Upper lobe of right lung (tissue), 1 donor: ENCODE results near the gene IGLL1. TPM values are rescaled to one million over a fixed set of nuclear protein-coding genes. Genes with fewer than 3 reads are reported as not detected.
"Not testable (repeated sequence)": the region's sequence is repeated elsewhere in the genome, so short reads cannot be mapped to it uniquely, and the experiment has no call there.

ENCODE experiments used
- ATAC-seq: fragments of 200-7000 bp; cut with Tn5 transposase; one replicate; pipeline ENCODE4 v1.9.1; 2020; ENCODE audit warnings: mild to moderate bottlenecking, moderate library complexity
- DNase-seq: peaks from one replicate; pipeline ENCODE4 v3.0.0-alpha.2; 2020
- H3K27ac ChIP-seq: fragments of 200-600 bp; one replicate; pipeline ENCODE4 v1.8.0; 2022
- H3K27me3 ChIP-seq: fragments of 200-600 bp; one replicate; pipeline ENCODE4 v1.8.0; 2022; ENCODE audit warnings: mild to moderate bottlenecking
- H3K36me3 ChIP-seq: fragments of 200-600 bp; one replicate; pipeline ENCODE4 v1.8.0; 2022
- H3K4me1 ChIP-seq: fragments of 200-600 bp; one replicate; pipeline ENCODE4 v1.8.0; 2022
- H3K4me3 ChIP-seq: fragments of 200-600 bp; one replicate; pipeline ENCODE4 v1.8.0; 2022; ENCODE audit warnings: mild to moderate bottlenecking
- H3K9me3 ChIP-seq: fragments of 200-600 bp; one replicate; pipeline ENCODE4 v1.8.0; 2022
- intact Hi-C: fragments of 100-400 bp; cut with DNase I; formaldehyde crosslinking; loops from one replicate; pipeline ENCODE4 v1.11.0; 2022
- total RNA-seq: library from RNA; stranded (reverse); fragmentation: NEBNext Ultra II Directional; extraction: Animal tissue kit (Norgen Biotek cat#: 25700); gene quantifications from one replicate; pipeline ENCODE4 v1.2.1, GENCODE V29; 2021
- TF ChIP-seq, protein P1 (sequence below): fragments of 200-600 bp; IDR thresholded peaks from one replicate; pipeline ENCODE4 v1.8.0; 2022; ENCODE audit warnings: antibody characterized with exemption
- donor health status: DM: no; HTN: yes; CAD: no; lungs with severe emphysema.

IGLL1 gene
- total RNA-seq, 1 donor from 2014 or later = not detected

DNA sequence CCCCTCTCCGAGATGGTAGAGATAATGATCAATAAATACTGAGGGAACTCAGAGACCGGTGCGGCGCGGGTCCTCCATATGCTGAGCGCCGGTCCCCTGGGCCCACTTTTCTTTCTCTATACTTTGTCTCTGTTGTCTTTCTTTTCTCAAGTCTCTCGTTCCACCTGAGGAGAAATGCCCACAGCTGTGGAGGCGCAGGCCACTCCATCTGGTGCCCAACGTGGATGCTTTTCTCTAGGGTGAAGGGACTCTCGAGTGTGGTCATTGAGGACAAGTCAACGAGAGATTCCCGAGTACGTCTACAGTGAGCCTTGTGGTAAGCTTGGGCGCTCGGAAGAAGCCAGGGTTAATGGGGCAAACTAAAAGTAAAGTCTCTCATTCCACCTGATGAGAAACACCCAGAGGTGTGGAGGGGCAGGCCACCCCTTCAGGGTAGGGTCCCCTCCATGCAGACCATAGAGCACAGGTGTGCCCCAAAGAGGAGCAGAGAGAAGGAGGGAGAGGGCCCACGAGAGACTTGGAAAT is 43.2 kb downstream of the IGLL1 start:
- H3K27ac ChIP-seq = no peak overlapping the region
- H3K36me3 ChIP-seq = no peaks in the 10 kb centered on the region
- H3K27me3 ChIP-seq = no peaks in the 10 kb centered on the region
- no peak overlapping the region for H3K4me3 ChIP-seq
- peaks cover 8% of the 10 kb centered on the region for H3K4me1 ChIP-seq
- H3K9me3 ChIP-seq = no peaks in the 10 kb centered on the region
- ATAC-seq (no peak), DNase-seq (peak; percentile 33)
- intact Hi-C loops = no loop called here
- TF ChIP-seq, protein P1, sequence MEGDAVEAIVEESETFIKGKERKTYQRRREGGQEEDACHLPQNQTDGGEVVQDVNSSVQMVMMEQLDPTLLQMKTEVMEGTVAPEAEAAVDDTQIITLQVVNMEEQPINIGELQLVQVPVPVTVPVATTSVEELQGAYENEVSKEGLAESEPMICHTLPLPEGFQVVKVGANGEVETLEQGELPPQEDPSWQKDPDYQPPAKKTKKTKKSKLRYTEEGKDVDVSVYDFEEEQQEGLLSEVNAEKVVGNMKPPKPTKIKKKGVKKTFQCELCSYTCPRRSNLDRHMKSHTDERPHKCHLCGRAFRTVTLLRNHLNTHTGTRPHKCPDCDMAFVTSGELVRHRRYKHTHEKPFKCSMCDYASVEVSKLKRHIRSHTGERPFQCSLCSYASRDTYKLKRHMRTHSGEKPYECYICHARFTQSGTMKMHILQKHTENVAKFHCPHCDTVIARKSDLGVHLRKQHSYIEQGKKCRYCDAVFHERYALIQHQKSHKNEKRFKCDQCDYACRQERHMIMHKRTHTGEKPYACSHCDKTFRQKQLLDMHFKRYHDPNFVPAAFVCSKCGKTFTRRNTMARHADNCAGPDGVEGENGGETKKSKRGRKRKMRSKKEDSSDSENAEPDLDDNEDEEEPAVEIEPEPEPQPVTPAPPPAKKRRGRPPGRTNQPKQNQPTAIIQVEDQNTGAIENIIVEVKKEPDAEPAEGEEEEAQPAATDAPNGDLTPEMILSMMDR = no peak

DNA sequence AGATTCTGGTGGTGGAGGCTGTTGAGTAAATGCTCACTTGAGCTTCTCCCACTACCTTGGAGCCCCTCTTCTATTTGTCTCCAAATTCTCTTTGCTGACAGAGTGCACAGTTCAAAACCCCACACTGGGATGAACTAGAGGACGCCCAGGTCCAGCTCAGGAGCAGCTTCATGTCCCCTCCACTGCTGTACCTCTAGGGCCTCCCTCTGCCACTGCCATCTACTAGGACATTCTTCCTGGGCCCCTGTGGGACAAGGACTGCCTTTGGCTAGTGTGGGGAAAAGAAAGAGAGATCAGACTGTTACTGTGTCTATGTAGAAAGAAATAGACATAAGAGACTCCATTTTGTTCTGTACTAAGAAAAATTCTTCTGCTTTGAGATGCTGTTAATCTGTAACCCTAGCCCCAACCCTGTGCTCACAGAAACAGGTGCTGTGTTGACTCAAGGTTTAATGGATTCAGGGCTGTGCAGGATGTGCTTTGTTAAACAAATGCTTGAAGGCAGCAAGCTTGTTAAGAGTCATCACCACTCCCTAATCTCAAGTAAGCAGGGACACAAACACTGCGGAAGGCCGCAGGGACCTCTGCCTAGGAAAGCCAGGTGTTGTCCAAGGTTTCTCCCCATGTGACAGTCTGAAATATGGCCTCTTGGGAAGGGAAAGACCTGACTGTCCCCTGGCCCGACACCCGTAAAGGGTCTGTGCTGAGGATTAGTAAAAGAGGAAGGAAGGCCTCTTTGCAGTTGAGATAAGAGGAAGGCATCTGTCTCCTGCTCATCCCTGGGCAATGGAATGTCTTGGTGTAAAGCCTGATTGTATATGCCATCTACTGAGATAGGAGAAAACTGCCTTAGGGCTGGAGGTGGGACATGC is 44.1 kb downstream of the IGLL1 start:
- H3K36me3 ChIP-seq, H3K9me3 ChIP-seq, H3K4me1 ChIP-seq, intact Hi-C loops, H3K4me3 ChIP-seq, H3K27me3 ChIP-seq, ATAC-seq: not testable (repeated sequence)
- H3K27ac ChIP-seq = peak overlapping the region; percentile 68
- DNase-seq = peak; percentile 54

DNA sequence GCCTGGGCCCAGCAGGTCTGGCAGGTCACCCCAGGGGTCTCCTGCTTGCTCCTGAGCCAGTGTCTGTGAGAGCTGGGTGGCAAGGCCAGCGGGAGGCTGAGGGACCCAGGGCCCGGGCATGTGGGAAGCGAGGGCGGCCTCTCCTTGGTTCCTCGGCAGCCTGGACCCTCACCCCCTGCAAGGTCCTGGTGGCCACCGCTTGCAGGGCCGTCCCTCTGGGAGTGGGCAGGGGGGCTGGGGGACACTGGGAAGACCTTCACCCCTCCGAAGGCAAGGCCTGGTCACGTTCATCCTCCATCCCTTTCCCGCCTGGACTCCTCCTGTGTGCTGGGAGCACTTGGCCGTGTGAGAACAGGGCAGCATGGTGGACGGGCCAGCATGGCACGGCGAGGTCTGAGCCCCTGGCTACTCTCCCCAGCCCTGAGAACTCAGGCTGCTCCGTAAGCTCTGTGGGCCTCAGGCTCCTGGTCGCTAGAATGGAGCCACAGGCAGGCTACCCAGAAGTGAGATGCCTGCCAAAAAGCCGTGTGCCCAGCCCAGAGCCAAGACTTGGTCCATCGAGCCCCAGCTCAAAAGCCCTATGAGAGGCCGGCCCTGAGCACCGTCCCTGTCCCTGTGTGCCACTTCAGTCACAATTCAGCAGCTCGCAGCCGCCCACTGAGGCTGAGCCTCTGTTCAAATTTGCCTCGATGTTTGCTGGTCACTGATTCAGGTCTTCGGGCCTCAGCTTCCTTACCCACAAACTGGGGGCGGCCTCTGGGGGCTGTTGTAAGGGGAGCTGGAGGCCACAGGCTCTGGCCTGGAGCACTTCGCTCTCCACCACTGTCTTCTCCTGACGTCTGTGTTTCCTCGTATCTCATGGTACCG is 45.0 kb downstream of the IGLL1 start:
- intact Hi-C loops = no loop called here
- no peaks in the 10 kb centered on the region for H3K36me3 ChIP-seq
- peak overlapping the region; percentile 68 for H3K27ac ChIP-seq

DNA sequence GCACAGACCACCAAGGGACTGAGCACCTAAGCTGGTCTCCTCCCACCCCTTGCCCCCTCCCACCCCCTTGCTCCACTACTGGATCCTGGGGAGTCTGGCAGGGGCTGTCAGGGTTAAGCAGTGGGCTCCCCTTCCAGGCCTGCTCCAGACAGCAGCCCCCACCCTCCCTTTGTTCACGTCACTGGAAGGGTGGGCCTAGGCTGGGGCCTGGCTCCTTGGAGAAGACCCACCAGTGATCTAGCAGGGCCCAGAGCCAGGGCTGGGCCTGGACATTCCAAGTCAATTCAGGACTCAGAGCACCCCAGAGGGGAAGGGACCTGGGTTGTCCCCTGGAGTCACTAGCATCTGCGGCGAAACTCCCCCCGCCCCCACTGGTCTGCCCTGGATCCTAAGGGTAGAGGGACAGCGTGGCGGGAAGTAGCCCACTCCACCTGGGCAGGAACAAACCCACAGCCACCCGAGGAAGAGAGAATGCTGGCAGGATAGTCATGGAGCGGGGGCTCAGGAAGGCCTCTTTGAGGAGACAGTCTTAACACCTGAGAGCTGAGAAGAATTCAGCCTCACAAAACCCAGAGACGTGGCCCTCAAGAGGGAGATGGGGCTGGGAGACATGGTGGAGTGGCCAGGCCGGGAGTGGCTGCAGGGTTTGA is 45.8 kb downstream of the IGLL1 start:
- peaks cover 8% of the 10 kb centered on the region for H3K4me1 ChIP-seq
- no peaks in the 10 kb centered on the region for H3K9me3 ChIP-seq
- ATAC-seq (no peak), DNase-seq (peak; percentile 57)
- intact Hi-C loops = no loop called here
- H3K27me3 ChIP-seq = no peaks in the 10 kb centered on the region
- no peaks in the 10 kb centered on the region for H3K36me3 ChIP-seq
- no peak overlapping the region for H3K27ac ChIP-seq
- TF ChIP-seq, protein P1 = no peak
- H3K4me3 ChIP-seq = no peak overlapping the region

More for the DNA sequence above, 45.0 kb downstream of the IGLL1 start:
- H3K4me1 ChIP-seq = peaks cover 8% of the 10 kb centered on the region
- DNase-seq (peak; percentile 60), ATAC-seq (no peak)
- TF ChIP-seq, protein P1 = no peak
- no peak overlapping the region for H3K4me3 ChIP-seq
- H3K9me3 ChIP-seq = no peaks in the 10 kb centered on the region
- no peaks in the 10 kb centered on the region for H3K27me3 ChIP-seq

DNA sequence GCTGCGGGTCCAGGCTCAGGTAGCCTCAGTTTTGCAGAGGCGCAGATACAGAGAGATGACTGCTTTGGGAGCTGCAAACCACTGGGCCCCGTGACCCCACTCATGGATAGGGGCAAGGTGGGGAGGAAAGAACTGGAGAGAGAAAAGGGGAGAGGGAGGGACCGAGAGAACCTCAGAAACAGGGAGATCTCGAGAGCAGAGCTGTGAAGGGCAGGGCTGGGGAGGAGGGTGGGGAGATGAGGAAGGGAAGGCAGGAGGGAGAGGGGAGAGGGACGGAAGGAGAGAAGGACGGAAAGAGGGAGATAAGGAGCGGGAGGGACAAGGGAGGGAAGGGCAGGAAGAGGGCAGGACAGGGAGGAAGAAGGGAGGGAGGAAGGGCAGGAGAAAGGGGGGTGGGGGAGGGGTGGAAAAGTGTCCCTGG is 46.3 kb downstream of the IGLL1 start:
- H3K4me1 ChIP-seq = peaks cover 8% of the 10 kb centered on the region
- no peak for ATAC-seq
- DNase-seq = peak; percentile 26

More for the DNA sequence above, 46.3 kb downstream of the IGLL1 start:
- no peaks in the 10 kb centered on the region for H3K36me3 ChIP-seq
- no peak overlapping the region for H3K27ac ChIP-seq
- no peak overlapping the region for H3K4me3 ChIP-seq
- intact Hi-C loops = no loop called here
- TF ChIP-seq, protein P1 = no peak
- H3K27me3 ChIP-seq = no peaks in the 10 kb centered on the region
- no peaks in the 10 kb centered on the region for H3K9me3 ChIP-seq
